Measurements from ENCODE around the gene TCEANC2.
"Not testable (repeated sequence)": the region's sequence is repeated elsewhere in the genome, so short reads cannot be mapped to it uniquely, and the experiment has no call there.

Gene TCEANC2

GRCh38 chr1:54028306-54029251 is 24.8 kb upstream of the TCEANC2 start:
- no peak for DNase-seq

GRCh38 chr1:54037476-54037875 is 15.9 kb upstream of the TCEANC2 start:
- DNase-seq, result no peak

GRCh38 chr1:54041806-54042205 is 11.6 kb upstream of the TCEANC2 start:
- no peak for DNase-seq

- no peak for DNase-seq
Measured at GRCh38 chr1:54045496-54045895, 7.9 kb upstream of the TCEANC2 start.

- no peak for DNase-seq
Measured at GRCh38 chr1:54046671-54047383, 6.6 kb upstream of the TCEANC2 start.

GRCh38 chr1:54047384-54048305 is 5.8 kb upstream of the TCEANC2 start:
- DNase-seq, result no peak

- not testable (repeated sequence) for DNase-seq
Measured at GRCh38 chr1:54050435-54050834, 3.0 kb upstream of the TCEANC2 start.

GRCh38 chr1:54051933-54052430 is 1.4 kb upstream of the TCEANC2 start:
- DNase-seq, result no peak

- no peak for DNase-seq
Measured at GRCh38 chr1:54052431-54052933, 926 bp upstream of the TCEANC2 start.

- DNase-seq, result no peak
Measured at GRCh38 chr1:54053745-54054437, 483 bp downstream of the TCEANC2 start.

GRCh38 chr1:54054438-54054749 is 986 bp downstream of the TCEANC2 start:
- no peak for DNase-seq

GRCh38 chr1:54064299-54064698 is 10.9 kb downstream of the TCEANC2 start:
- DNase-seq, result no peak

- DNase-seq, result no peak
Measured at GRCh38 chr1:54069791-54070170, 16.4 kb downstream of the TCEANC2 start.

- DNase-seq, result no peak
Measured at GRCh38 chr1:54070171-54070837, 16.9 kb downstream of the TCEANC2 start.

- DNase-seq, result no peak
Measured at GRCh38 chr1:54077359-54077758, 24.0 kb downstream of the TCEANC2 start.

GRCh38 chr1:54080598-54081049 is 27.2 kb downstream of the TCEANC2 start:
- no peak for DNase-seq

- DNase-seq, result peak; percentile 15
Measured at GRCh38 chr1:54081306-54082270, 28.2 kb downstream of the TCEANC2 start.

- DNase-seq, result no peak
Measured at GRCh38 chr1:54084794-54085193, 31.4 kb downstream of the TCEANC2 start.

- no peak for DNase-seq
Measured at GRCh38 chr1:54086754-54087153, 33.3 kb downstream of the TCEANC2 start.

- no peak for DNase-seq
Measured at GRCh38 chr1:54088385-54088784, 35.0 kb downstream of the TCEANC2 start.

Measured in activated effector memory CD4-positive, alpha-beta T cell treated with Interleukin-2 at 50 U/mL for 16 hours (primary cell).